GM21529 (cell line): ENCODE measurements around the gene PI4KA.
A peak's percentile ranks its signal among the peaks of the same experiment; 100 is the strongest.

Experiments
- ATAC-seq: cut with Tn5 transposase; IDR thresholded peaks from one replicate; pipeline ENCODE4 v1.9.1; 2021; ENCODE audit not compliant: unreplicated experiment

Gene PI4KA

GRCh38 chr22:20881869-20882815 is 23.5 kb upstream of the PI4KA start:
- no peak for ATAC-seq

- ATAC-seq = no peak
Measured at GRCh38 chr22:20881231-20881630, 22.6 kb upstream of the PI4KA start.

- no peak for ATAC-seq
Measured at GRCh38 chr22:20877715-20878114, 19.1 kb upstream of the PI4KA start.

GRCh38 chr22:20875296-20875695 is 16.7 kb upstream of the PI4KA start:
- no peak for ATAC-seq

- no peak for ATAC-seq
Measured at GRCh38 chr22:20873214-20873613, 14.6 kb upstream of the PI4KA start.

GRCh38 chr22:20869234-20869633 is 10.6 kb upstream of the PI4KA start:
- ATAC-seq = no peak

GRCh38 chr22:20868025-20868962 is 9.7 kb upstream of the PI4KA start:
- ATAC-seq = no peak

GRCh38 chr22:20867179-20868024 is 8.8 kb upstream of the PI4KA start:
- no peak for ATAC-seq

GRCh38 chr22:20866736-20867135 is 8.1 kb upstream of the PI4KA start:
- ATAC-seq = no peak

- no peak for ATAC-seq
Measured at GRCh38 chr22:20865875-20866445, 7.3 kb upstream of the PI4KA start.

- ATAC-seq = no peak
Measured at GRCh38 chr22:20865331-20865730, 6.7 kb upstream of the PI4KA start.

GRCh38 chr22:20864186-20864908 is 5.7 kb upstream of the PI4KA start:
- no peak for ATAC-seq

- no peak for ATAC-seq
Measured at GRCh38 chr22:20863366-20863765, 4.8 kb upstream of the PI4KA start.

GRCh38 chr22:20862540-20862939 is 3.9 kb upstream of the PI4KA start:
- no peak for ATAC-seq

GRCh38 chr22:20859615-20860014 is 1.0 kb upstream of the PI4KA start:
- ATAC-seq = no peak

- ATAC-seq = peak; percentile 44
Measured at GRCh38 chr22:20857838-20858614, 585 bp downstream of the PI4KA start.

- ATAC-seq = no peak
Measured at GRCh38 chr22:20857247-20857643, 1.4 kb downstream of the PI4KA start.

- no peak for ATAC-seq
Measured at GRCh38 chr22:20853236-20853660, 5.4 kb downstream of the PI4KA start.

GRCh38 chr22:20852503-20852902 is 6.1 kb downstream of the PI4KA start:
- no peak for ATAC-seq
